ENCODE measurements around the gene PCDHGA7.
"Not testable (repeated sequence)": the region's sequence is repeated elsewhere in the genome, so short reads cannot be mapped to it uniquely, and the experiment has no call there.

The PCDHGA7 gene

GRCh38 chr5:141427783-141428426 lies 45.4 kb downstream of the PCDHGA7 start:
- H3K27me3 Mint-ChIP-seq = peaks cover 50% of the 10 kb centered on the region
- peaks cover 10% of the 10 kb centered on the region for H3K4me1 Mint-ChIP-seq (ENCODE audit: low read depth)
- peaks cover 17% of the 10 kb centered on the region for H3K36me3 Mint-ChIP-seq
- H3K4me3 Mint-ChIP-seq = no peak overlapping the region
- no peak overlapping the region for H3K27ac Mint-ChIP-seq
- peaks cover 8% of the 10 kb centered on the region for H3K9me3 Mint-ChIP-seq (ENCODE audit: low read depth)

- H3K4me3 Mint-ChIP-seq = peak within 1 kb of the TSS; percentile 82
- peaks cover 45% of the 10 kb centered on the region for H3K27me3 Mint-ChIP-seq
- peaks cover 4% of the 10 kb centered on the region for H3K9me3 Mint-ChIP-seq (ENCODE audit: low read depth)
- peak within 1 kb of the TSS; percentile 81 for H3K27ac Mint-ChIP-seq
- H3K4me1 Mint-ChIP-seq (ENCODE audit: low read depth) = peaks cover 10% of the 10 kb centered on the region
- H3K36me3 Mint-ChIP-seq = peaks cover 16% of the 10 kb centered on the region
Observed at GRCh38 chr5:141430332-141431113, 48.0 kb downstream of the PCDHGA7 start, which contains the start of gene PCDHGA12. TSS of gene PCDHGA12 (plus strand) at chr5:141430507. CDS start at chr5:141430760, 253 bp downstream.

DNA sequence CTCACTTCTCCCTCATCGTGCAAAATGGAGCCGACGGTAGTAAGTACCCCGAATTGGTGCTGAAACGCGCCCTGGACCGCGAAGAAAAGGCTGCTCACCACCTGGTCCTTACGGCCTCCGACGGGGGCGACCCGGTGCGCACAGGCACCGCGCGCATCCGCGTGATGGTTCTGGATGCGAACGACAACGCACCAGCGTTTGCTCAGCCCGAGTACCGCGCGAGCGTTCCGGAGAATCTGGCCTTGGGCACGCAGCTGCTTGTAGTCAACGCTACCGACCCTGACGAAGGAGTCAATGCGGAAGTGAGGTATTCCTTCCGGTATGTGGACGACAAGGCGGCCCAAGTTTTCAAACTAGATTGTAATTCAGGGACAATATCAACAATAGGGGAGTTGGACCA lies 48.7 kb downstream of the PCDHGA7 start:
- H3K27ac Mint-ChIP-seq = no peak overlapping the region
- peaks cover 4% of the 10 kb centered on the region for H3K9me3 Mint-ChIP-seq (ENCODE audit: low read depth)
- peaks cover 41% of the 10 kb centered on the region for H3K27me3 Mint-ChIP-seq
- H3K36me3 Mint-ChIP-seq = peaks cover 16% of the 10 kb centered on the region
- peak overlapping the region; percentile 82 for H3K4me3 Mint-ChIP-seq
- peaks cover 10% of the 10 kb centered on the region for H3K4me1 Mint-ChIP-seq (ENCODE audit: low read depth)

DNA sequence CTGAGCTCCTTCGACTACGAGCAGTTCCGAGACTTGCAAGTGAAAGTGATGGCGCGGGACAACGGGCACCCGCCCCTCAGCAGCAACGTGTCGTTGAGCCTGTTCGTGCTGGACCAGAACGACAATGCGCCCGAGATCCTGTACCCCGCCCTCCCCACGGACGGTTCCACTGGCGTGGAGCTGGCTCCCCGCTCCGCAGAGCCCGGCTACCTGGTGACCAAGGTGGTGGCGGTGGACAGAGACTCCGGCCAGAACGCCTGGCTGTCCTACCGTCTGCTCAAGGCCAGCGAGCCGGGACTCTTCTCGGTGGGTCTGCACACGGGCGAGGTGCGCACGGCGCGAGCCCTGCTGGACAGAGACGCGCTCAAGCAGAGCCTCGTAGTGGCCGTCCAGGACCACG lies 49.8 kb downstream of the PCDHGA7 start:
- H3K27ac Mint-ChIP-seq; H3K4me1 Mint-ChIP-seq (ENCODE audit: low read depth); H3K9me3 Mint-ChIP-seq (ENCODE audit: low read depth): not testable (repeated sequence)
- Mint-ChIP-seq H3K36me3 (peaks cover 16% of the 10 kb centered on the region), H3K4me3 (peak overlapping the region; percentile 41), H3K27me3 (peaks cover 40% of the 10 kb centered on the region)

GRCh38 chr5:141432726-141433125 lies 50.2 kb downstream of the PCDHGA7 start:
- not testable (repeated sequence) for H3K4me1 Mint-ChIP-seq (ENCODE audit: low read depth); H3K9me3 Mint-ChIP-seq (ENCODE audit: low read depth); H3K4me3 Mint-ChIP-seq; H3K27ac Mint-ChIP-seq
- Mint-ChIP-seq H3K27me3 (peaks cover 40% of the 10 kb centered on the region), H3K36me3 (peaks cover 16% of the 10 kb centered on the region)

GRCh38 chr5:141434006-141434405 lies 51.5 kb downstream of the PCDHGA7 start:
- Mint-ChIP-seq H3K36me3 (peaks cover 13% of the 10 kb centered on the region), H3K4me1 (ENCODE audit: low read depth) (peaks cover 10% of the 10 kb centered on the region), H3K9me3 (ENCODE audit: low read depth) (peaks cover 4% of the 10 kb centered on the region), H3K27me3 (peaks cover 38% of the 10 kb centered on the region), H3K27ac (no peak overlapping the region), H3K4me3 (no peak overlapping the region)
